Natural killer cell treated with Interleukin-12 subunit alpha and Interleukin-12 subunit beta and Interleukin-15 and Interleukin-18, amount 100 ng/mL, for 72 hours (primary cell): ENCODE measurements around the gene STX10. TPM values are rescaled to one million over a fixed set of nuclear protein-coding genes. Genes with fewer than 3 reads are reported as not detected.
A peak's percentile ranks its signal among the peaks of the same experiment; 100 is the strongest.

Experiments
- ATAC-seq, 2 donors: fragments of 150-1000 bp; cut with Tn5 transposase in 1 of 2; sonication (Bioruptor Pico), chemical (Tn5 transposase) in 1 of 2; 2 replicates each; pipeline ENCODE4 v1.10.0; 2021
- DNase-seq: peaks from one replicate; pipeline ENCODE4 v3.0.0; 2022; ENCODE audit warnings: low spot score
- H3K27ac Mint-ChIP-seq, 2 donors: 1 replicate in 1 of 2; 2 replicates in 1 of 2; pipeline ENCODE4 v1.8.0; 2022; ENCODE audit warnings: mixed read lengths in 2 of 2, mild to moderate bottlenecking in 1 of 2, moderate library complexity in 1 of 2
- H3K27me3 Mint-ChIP-seq, 2 donors: 1 replicate in 1 of 2; 2 replicates in 1 of 2; pipeline ENCODE4 v1.8.0; 2022; ENCODE audit warnings: mixed read lengths in 2 of 2
- H3K36me3 Mint-ChIP-seq: one replicate; pipeline ENCODE4 v1.8.0; 2022; ENCODE audit warnings: mixed read lengths
- H3K4me1 Mint-ChIP-seq, 2 donors: 1 replicate in 1 of 2; 2 replicates in 1 of 2; pipeline ENCODE4 v1.8.0; 2022; ENCODE audit warnings: low read depth in 2 of 2, mixed read lengths in 2 of 2, mild to moderate bottlenecking in 1 of 2
- H3K4me3 Mint-ChIP-seq: one replicate; pipeline ENCODE4 v1.8.0; 2022; ENCODE audit warnings: mixed read lengths
- H3K9me3 Mint-ChIP-seq: 2 replicates; pipeline ENCODE4 v1.8.0; 2022; ENCODE audit warnings: mixed read lengths
- total RNA-seq, 2 donors: library from RNA; stranded (reverse); gene quantifications; one replicate each; pipeline ENCODE4 v1.2.3, GENCODE V29; 2022

Gene STX10
- total RNA-seq, 2 donors from 2014 or later = 48.1 to 62.5 TPM

DNA sequence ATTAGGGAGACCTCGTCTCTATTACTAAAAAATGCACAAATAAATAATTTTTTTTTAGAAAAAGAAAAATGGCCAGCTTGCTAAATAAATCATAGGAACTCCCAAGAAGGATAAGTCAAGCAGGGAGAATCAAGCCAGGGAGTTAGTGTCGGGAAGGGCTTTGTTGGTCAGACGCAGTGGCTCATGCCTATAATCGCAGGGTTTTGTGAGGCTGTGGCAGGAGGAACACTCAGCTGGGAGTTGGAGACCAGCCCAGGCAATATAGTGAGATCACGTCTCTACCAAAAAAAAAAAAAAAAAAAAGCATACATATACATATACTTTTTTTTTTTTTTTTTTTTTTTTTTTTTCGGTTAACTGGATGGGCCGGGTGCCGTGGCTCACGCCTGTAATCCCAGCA is 23.1 kb downstream of the STX10 start:
- Mint-ChIP-seq H3K27me3 (no peaks in the 10 kb centered on the region), H3K4me1 (peaks cover 38 to 47% of the 10 kb centered on the region in 2 donors), H3K27ac (peak overlapping the region in 1 of 2 donors; percentile 60), H3K4me3 (no peak overlapping the region), H3K36me3 (no peaks in the 10 kb centered on the region), H3K9me3 (no peaks in the 10 kb centered on the region)
- ATAC-seq (no peak), DNase-seq (no peak)

GRCh38 chr19:13122980-13123957 is 26.9 kb downstream of the STX10 start:
- Mint-ChIP-seq H3K4me1 (peaks cover 52 to 57% of the 10 kb centered on the region in 2 donors), H3K27ac (peak overlapping the region; percentile 79 to 90), H3K36me3 (no peaks in the 10 kb centered on the region), H3K27me3 (no peaks in the 10 kb centered on the region), H3K4me3 (peak overlapping the region; percentile 81), H3K9me3 (no peaks in the 10 kb centered on the region)
- DNase-seq (peak; percentile 49), ATAC-seq (no peak)

GRCh38 chr19:13122275-13122878 is 27.8 kb downstream of the STX10 start:
- peaks cover 51 to 54% of the 10 kb centered on the region in 2 donors for H3K4me1 Mint-ChIP-seq
- H3K27me3 Mint-ChIP-seq = no peaks in the 10 kb centered on the region
- peak; percentile 78 to 85 for ATAC-seq
- no peaks in the 10 kb centered on the region for H3K9me3 Mint-ChIP-seq
- H3K27ac Mint-ChIP-seq = peak overlapping the region; percentile 79 to 90
- peak overlapping the region; percentile 81 for H3K4me3 Mint-ChIP-seq
- no peaks in the 10 kb centered on the region for H3K36me3 Mint-ChIP-seq
- peak; percentile 90 for DNase-seq

DNA sequence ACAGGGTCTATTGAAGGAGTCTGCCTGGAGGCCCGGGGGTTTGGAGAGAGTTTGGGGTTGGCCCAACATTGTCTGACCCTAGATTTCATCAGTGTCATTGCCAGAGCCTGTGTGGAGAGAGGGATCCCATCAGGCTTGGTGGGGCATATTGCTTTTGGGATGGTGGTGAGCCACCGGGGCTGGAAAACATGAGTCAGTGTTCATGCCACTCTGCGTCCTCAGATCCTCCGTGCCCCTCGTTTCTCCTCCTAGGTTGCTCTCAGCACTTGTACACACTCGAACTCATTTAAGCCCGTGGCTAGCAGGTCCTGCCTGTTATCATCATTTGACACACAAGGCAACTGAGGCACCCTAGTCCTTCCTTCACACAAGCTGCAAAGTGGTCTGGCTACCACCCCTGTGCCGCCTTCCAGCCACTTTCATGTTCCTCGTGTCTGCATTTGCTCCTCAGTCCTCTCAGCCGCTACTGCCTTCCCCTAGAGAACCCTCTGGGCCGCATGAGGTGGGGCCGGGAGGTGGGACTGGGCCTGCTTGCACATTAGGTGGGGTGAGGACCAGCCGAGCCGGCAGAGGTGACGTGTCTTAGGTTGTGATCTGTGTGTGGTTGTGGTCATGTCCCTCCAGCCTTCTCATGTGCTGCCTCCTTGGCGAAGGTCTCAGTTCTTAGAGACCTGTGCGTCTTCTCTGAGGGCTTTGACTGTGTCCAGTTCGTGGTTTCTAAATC is 28.5 kb downstream of the STX10 start:
- Mint-ChIP-seq H3K4me1 (peaks cover 55 to 58% of the 10 kb centered on the region in 2 donors), H3K4me3 (peak overlapping the region; percentile 81)
- DNase-seq = peak; percentile 83

DNA sequence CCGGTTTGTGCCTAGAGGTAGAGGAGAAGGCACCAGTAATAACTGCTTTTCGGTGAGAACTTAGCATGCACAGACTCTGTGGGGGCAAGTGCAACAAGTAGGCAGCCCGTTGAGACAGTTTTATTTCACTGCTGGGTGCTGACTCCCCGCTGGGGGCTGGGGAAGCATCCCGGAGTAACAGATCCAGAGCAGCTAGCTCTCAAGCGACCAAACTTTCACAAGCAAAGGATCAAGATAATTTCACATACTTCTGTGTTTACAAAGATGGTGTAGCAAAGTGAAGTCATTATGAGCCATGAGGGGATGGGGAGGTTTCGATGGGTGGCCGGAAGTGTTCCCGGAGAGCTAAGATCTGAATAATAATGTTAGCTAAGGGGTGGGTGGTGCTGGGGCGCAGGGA is 29.4 kb downstream of the STX10 start:
- DNase-seq = no peak
- no peaks in the 10 kb centered on the region for H3K27me3 Mint-ChIP-seq
- peak overlapping the region; percentile 81 for H3K4me3 Mint-ChIP-seq
- peak overlapping the region; percentile 79 to 90 for H3K27ac Mint-ChIP-seq
- H3K4me1 Mint-ChIP-seq = peaks cover 61 to 64% of the 10 kb centered on the region in 2 donors
- H3K9me3 Mint-ChIP-seq = no peaks in the 10 kb centered on the region
- H3K36me3 Mint-ChIP-seq = no peaks in the 10 kb centered on the region
- ATAC-seq = no peak

More for the DNA sequence above, 28.5 kb downstream of the STX10 start:
- Mint-ChIP-seq H3K9me3 (no peaks in the 10 kb centered on the region), H3K27ac (peak overlapping the region; percentile 79 to 90), H3K27me3 (no peaks in the 10 kb centered on the region), H3K36me3 (no peaks in the 10 kb centered on the region)
- ATAC-seq = peak; percentile 64 to 72

- peak overlapping the region; percentile 79 to 90 for H3K27ac Mint-ChIP-seq
Observed at GRCh38 chr19:13120031-13120430, 30.1 kb downstream of the STX10 start.

GRCh38 chr19:13119627-13120026 is 30.5 kb downstream of the STX10 start:
- Mint-ChIP-seq H3K4me1 (peaks cover 66 to 67% of the 10 kb centered on the region in 2 donors), H3K27ac (peak overlapping the region; percentile 70 to 85), H3K4me3 (peak overlapping the region; percentile 82), H3K36me3 (no peaks in the 10 kb centered on the region), H3K27me3 (no peaks in the 10 kb centered on the region), H3K9me3 (no peaks in the 10 kb centered on the region)
- ATAC-seq (no peak), DNase-seq (no peak)

More at GRCh38 chr19:13120031-13120430, 30.1 kb downstream of the STX10 start:
- DNase-seq (no peak), ATAC-seq (no peak)
- no peaks in the 10 kb centered on the region for H3K27me3 Mint-ChIP-seq
- H3K9me3 Mint-ChIP-seq = no peaks in the 10 kb centered on the region
- peak overlapping the region; percentile 82 for H3K4me3 Mint-ChIP-seq
- H3K4me1 Mint-ChIP-seq = peaks cover 66 to 68% of the 10 kb centered on the region in 2 donors
- no peaks in the 10 kb centered on the region for H3K36me3 Mint-ChIP-seq

GRCh38 chr19:13118424-13119193 is 31.6 kb downstream of the STX10 start:
- DNase-seq (peak; percentile 84), ATAC-seq (peak in 1 of 2 donors; percentile 0)
- Mint-ChIP-seq H3K4me1 (peaks cover 60 to 63% of the 10 kb centered on the region in 2 donors), H3K9me3 (no peaks in the 10 kb centered on the region), H3K36me3 (no peaks in the 10 kb centered on the region), H3K27me3 (no peaks in the 10 kb centered on the region), H3K4me3 (peak overlapping the region; percentile 82), H3K27ac (peak overlapping the region; percentile 70 to 85)

DNA sequence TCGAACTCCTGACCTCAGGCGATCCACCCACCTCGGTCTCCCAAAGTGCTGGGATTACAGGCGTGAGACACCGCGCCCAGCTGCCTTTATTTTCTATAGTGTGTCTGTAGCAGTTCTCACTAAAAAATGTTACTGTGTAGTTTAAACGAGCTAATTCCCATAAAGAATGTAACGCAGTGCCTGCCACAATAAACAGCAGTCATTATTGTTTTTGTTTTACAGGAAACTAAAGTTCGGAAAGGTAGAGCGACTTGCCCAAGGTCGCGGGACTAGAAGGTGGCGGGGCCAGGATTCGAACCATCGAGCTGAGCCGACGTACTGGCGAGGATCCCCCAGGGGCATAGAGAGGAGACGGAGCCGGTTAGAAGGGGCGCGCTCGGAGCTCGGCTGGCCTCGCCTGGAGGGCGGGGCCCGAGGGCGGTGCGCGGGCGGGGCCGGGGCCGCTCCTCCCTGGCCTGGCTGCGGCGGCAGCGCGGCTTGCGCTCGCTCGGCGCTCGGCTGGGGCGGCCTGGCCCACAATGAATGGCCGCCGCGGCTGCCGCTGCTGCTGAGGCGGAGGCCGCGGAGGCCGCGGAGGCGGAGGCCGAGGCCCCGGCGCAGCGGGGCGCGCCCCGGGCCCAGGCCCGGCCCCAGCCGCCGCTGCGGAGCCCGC is 32.3 kb downstream of the STX10 start, which contains the start of gene NACC1:
TSS of gene NACC1 (plus strand) at position 493 of the 652 bp plus-strand sequence. CDS start 16,944 bp downstream, outside the sequence.
- H3K36me3 Mint-ChIP-seq = no peaks in the 10 kb centered on the region
- H3K4me3 Mint-ChIP-seq = peak within 1 kb of the TSS; percentile 95
- peak within 1 kb of the TSS; percentile 87 to 92 for H3K27ac Mint-ChIP-seq
- ATAC-seq (peak; percentile 86 to 89), DNase-seq (peak; percentile 94)
- H3K9me3 Mint-ChIP-seq = no peaks in the 10 kb centered on the region
- H3K27me3 Mint-ChIP-seq = no peaks in the 10 kb centered on the region
- peaks cover 53 to 56% of the 10 kb centered on the region in 2 donors for H3K4me1 Mint-ChIP-seq

DNA sequence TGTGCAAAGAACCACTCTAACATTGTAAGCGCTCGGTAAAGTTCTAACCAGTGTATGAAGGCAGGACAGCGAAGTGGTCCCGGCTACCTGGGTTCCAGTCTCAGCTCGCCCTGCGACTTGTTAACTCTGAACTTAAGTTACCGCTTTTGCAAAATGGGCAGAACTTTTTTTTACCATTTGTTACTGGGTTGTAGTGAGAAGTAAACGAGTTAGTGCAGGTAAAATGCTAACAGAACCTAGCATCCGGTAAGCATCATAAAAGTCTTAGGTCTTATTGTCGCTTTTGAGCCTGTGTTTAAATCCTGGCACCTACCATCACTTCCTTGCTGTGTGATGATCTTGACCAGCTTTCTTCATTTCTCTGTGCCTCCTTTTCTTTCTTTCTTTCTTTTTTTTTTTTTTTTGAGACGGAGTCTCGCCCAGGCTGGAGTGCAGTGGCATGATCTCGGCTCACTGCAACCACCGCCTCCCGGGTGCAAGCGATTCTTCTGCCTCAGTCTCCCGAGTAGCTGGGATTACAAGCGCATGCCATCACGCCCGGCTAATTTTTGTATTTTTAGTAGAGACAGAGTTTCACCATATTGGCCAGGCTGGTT is 32.9 kb downstream of the STX10 start:
- Mint-ChIP-seq H3K27ac (peak overlapping the region; percentile 87 to 92), H3K4me1 (peaks cover 47 to 50% of the 10 kb centered on the region in 2 donors), H3K27me3 (no peaks in the 10 kb centered on the region), H3K36me3 (no peaks in the 10 kb centered on the region), H3K4me3 (peak overlapping the region; percentile 95), H3K9me3 (no peaks in the 10 kb centered on the region)
- DNase-seq (no peak), ATAC-seq (no peak)

DNA sequence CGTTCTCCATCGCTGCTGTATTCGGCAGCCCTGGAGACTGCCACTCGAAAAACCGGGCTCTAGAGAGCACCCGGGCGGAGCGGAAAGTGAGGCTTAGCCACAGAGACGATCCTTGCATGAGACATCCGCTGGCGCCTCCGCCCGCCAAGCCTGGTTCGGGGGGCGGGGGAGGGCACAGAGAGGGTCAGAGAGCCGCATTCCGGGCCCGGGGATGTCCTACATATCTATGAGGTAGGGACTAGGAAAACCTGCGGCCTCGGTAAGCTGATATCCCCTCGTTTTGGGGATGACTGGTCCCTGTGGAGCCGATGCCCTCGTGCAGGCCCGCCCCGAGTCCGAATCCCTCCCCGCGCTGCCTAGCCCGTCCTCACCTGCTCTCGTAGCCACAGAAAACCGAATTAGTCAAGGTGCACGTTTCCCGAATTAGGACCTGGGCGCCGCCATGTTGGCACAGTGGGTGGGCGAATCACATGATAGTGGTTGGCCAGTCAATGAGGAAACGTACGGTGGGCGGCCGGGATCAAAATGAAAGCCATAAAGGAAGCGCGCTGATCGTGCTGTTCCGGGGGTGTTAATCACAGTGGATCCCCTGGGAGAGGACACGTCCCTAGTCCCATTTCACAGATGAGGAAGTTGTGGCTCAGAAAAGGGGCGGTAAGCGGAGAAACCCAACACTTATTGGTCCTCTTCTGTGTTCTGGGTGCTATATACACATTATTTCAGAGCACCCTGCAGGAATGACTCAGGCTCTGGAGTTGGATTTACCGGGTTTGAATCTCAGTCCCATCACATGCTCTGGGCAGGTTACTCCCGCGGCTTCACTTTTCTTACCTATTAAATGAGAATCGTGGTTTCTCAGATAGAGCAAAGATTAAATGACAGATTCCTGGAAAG is 33.6 kb downstream of the STX10 start, which contains the start of gene TRMT1:
TSS of gene TRMT1 (minus strand) at position 459 of the 894 bp plus-strand sequence. CDS start at position 118, 341 bp downstream.
- peaks cover 39 to 43% of the 10 kb centered on the region in 2 donors for H3K4me1 Mint-ChIP-seq
- no peaks in the 10 kb centered on the region for H3K9me3 Mint-ChIP-seq

More for the DNA sequence above, 33.6 kb downstream of the STX10 start, which contains the start of gene TRMT1:
- ATAC-seq = peak; percentile 71 to 81
- Mint-ChIP-seq H3K27ac (peak within 1 kb of the TSS; percentile 87 to 92), H3K36me3 (no peaks in the 10 kb centered on the region), H3K4me3 (peak within 1 kb of the TSS; percentile 95), H3K27me3 (no peaks in the 10 kb centered on the region)
- DNase-seq = peak; percentile 91
